Stromal cell of bone marrow (primary cell): ENCODE results near the gene GPR15LG.

Source experiments
- DNase-seq: peaks from one replicate; pipeline ENCODE4 v3.0.0-alpha.2; 2012; ENCODE audit warnings: low read depth

GPR15LG gene

GRCh38 chr10:84214612-84215235 lies 41.1 kb downstream of the GPR15LG start:
- DNase-seq: no peak

GRCh38 chr10:84216834-84217233 lies 43.2 kb downstream of the GPR15LG start:
- DNase-seq: no peak

GRCh38 chr10:84217746-84218145 lies 44.1 kb downstream of the GPR15LG start:
- DNase-seq: no peak

- DNase-seq: no peak
These were observed 48.3 kb downstream of the GPR15LG start for GRCh38 chr10:84221916-84222315.

GRCh38 chr10:84224411-84225028 lies 50.9 kb downstream of the GPR15LG start:
- no peak for DNase-seq

- no peak for DNase-seq
These were observed 52.0 kb downstream of the GPR15LG start, which contains the start of gene LRIT2 for GRCh38 chr10:84225427-84226173. TSS of gene LRIT2 (minus strand) at chr10:84225544. CDS start at chr10:84225520, 24 bp downstream.

GRCh38 chr10:84226616-84227015 lies 53.0 kb downstream of the GPR15LG start:
- no peak for DNase-seq

GRCh38 chr10:84227810-84228209 lies 54.2 kb downstream of the GPR15LG start:
- no peak for DNase-seq

GRCh38 chr10:84230359-84230758 lies 56.8 kb downstream of the GPR15LG start:
- DNase-seq: no peak

GRCh38 chr10:84232376-84232775 lies 58.8 kb downstream of the GPR15LG start:
- DNase-seq: no peak

GRCh38 chr10:84233940-84234339 lies 60.3 kb downstream of the GPR15LG start:
- DNase-seq: no peak

GRCh38 chr10:84234479-84234878 lies 60.9 kb downstream of the GPR15LG start:
- no peak for DNase-seq
